Ishikawa (cell line): Measurements from ENCODE around the gene KRCC1.

Source experiments
- CEBPB ChIP-seq: IDR thresholded peaks from 2 replicates; pipeline ENCODE4 v1.6.1; 2012
- CREB1 ChIP-seq: IDR thresholded peaks from 2 replicates; pipeline ENCODE4 v1.6.1; 2012; ENCODE audit warnings: low read depth
- EGR1 ChIP-seq: IDR thresholded peaks from 2 replicates; pipeline ENCODE4 v1.6.1; 2012
- MAX ChIP-seq: IDR thresholded peaks from 2 replicates; pipeline ENCODE4 v1.6.1; 2012
- RAD21 ChIP-seq: IDR thresholded peaks from 2 replicates; pipeline ENCODE4 v1.6.1; 2012; ENCODE audit warnings: low read depth
- TAF1 ChIP-seq: IDR thresholded peaks from 2 replicates; pipeline ENCODE4 v1.6.1; 2012; ENCODE audit warnings: low read depth, mild to moderate bottlenecking
- TEAD4 ChIP-seq: IDR thresholded peaks from 2 replicates; pipeline ENCODE4 v1.6.1; 2012
- YY1 ChIP-seq: IDR thresholded peaks from 2 replicates; pipeline ENCODE4 v1.6.1; 2012; ENCODE audit warnings: low read depth

- TF ChIP-seq EGR1 = no peak
- no peak for TF ChIP-seq YY1
- TF ChIP-seq TEAD4 = no peak
- no peak for TF ChIP-seq CREB1
- no peak for TF ChIP-seq RAD21
- no peak for TF ChIP-seq CEBPB
- TF ChIP-seq MAX = no peak
- no peak for TF ChIP-seq TAF1
Measured at GRCh38 chr2:87996570-87996969, 59.0 kb downstream of the KRCC1 start.
